ENCODE measurements around the gene SV2B. TPM values are rescaled to one million over a fixed set of nuclear protein-coding genes. Genes with fewer than 3 reads are reported as not detected.

Gene SV2B
- total RNA-seq, 1 experiment from 2014 or later = 3.9 TPM

DNA sequence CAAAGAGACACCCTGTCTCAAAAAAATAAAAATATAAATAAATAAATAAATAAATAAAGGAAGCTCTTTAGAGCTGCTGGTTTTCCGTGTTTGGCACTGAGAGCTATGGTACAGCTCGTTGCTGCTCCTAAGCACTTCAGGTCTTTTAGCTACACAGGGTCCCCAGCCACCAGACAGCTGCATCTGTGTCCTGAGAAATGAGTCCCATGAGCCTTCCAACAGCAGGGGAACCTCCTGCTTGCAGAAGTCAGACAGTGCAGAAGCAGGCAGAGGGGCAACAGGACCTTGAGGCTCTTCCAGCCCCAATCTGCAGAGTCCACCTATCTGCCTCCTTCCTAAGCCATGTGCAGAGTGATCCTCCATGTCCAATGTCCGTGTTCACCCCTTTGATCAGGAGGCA, 159.0 kb downstream of the SV2B start:
- Histone ChIP-seq H3K4me1 (ENCODE audit: insufficient read depth, low read length, poor library complexity, severe bottlenecking) (no peaks in the 10 kb centered on the region), H3K27me3 (replicated peaks; ENCODE audit: insufficient read depth, low read depth, low read length, poor library complexity) (no peaks in the 10 kb centered on the region), H3K27ac (ENCODE audit: low read depth, low read length, poor library complexity, severe bottlenecking) (no peak overlapping the region), H3K36me3 (ENCODE audit: insufficient read depth, low read length, poor library complexity, severe bottlenecking) (no peaks in the 10 kb centered on the region), H3K9me3 (ENCODE audit: low read depth, low read length, poor library complexity, severe bottlenecking) (no peaks in the 10 kb centered on the region), H3K4me3 (ENCODE audit: low read depth, low read length, poor library complexity, severe bottlenecking) (no peak overlapping the region)
- CTCF ChIA-PET = no interaction called here
- no TSS peak for BruUV-seq (replicated peaks)
- no peak for TF ChIP-seq EZH2 (IDR thresholded peaks at IDR 0.05; ENCODE audit: borderline replicate concordance, low read depth, low read length, poor library complexity, severe bottlenecking)
- TF ChIP-seq, protein P1, sequence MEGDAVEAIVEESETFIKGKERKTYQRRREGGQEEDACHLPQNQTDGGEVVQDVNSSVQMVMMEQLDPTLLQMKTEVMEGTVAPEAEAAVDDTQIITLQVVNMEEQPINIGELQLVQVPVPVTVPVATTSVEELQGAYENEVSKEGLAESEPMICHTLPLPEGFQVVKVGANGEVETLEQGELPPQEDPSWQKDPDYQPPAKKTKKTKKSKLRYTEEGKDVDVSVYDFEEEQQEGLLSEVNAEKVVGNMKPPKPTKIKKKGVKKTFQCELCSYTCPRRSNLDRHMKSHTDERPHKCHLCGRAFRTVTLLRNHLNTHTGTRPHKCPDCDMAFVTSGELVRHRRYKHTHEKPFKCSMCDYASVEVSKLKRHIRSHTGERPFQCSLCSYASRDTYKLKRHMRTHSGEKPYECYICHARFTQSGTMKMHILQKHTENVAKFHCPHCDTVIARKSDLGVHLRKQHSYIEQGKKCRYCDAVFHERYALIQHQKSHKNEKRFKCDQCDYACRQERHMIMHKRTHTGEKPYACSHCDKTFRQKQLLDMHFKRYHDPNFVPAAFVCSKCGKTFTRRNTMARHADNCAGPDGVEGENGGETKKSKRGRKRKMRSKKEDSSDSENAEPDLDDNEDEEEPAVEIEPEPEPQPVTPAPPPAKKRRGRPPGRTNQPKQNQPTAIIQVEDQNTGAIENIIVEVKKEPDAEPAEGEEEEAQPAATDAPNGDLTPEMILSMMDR (conservative IDR thresholded peaks at IDR 0.05; ENCODE audit: low read depth, low read length) = no peak
- intact Hi-C loops (cut with micrococcal nuclease; ENCODE audit: unreplicated experiment) = no loop called here
- POLR2A ChIA-PET (ENCODE audit: low non-redundant PET) = no interaction called here
- no peak for DNase-seq (ENCODE audit: low spot score)

DNA sequence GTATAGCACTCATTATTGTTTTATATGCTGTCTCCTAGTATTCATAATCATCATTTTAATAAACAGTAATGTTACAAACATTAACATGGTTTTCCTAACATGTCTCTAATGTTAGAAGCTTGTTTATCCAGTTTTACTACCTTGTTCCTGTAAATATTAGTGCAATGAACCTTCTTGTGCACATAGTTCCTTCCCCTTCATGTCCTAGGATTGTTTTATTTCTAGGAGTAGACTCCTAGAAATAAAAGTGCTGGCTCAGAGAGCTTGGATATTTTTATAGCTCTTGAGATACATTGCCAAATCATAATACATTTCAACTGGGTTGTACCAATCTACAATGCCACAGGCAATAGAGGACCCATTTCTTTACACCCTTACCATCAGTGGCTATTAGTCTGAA, 161.3 kb downstream of the SV2B start:
- intact Hi-C loops (cut with micrococcal nuclease; ENCODE audit: unreplicated experiment) = no loop called here
- TF ChIP-seq, protein P1 (conservative IDR thresholded peaks at IDR 0.05; ENCODE audit: low read depth, low read length) = no peak
- no peak for TF ChIP-seq EZH2 (IDR thresholded peaks at IDR 0.05; ENCODE audit: borderline replicate concordance, low read depth, low read length, poor library complexity, severe bottlenecking)
- Histone ChIP-seq H3K27ac (ENCODE audit: low read depth, low read length, poor library complexity, severe bottlenecking) (no peak overlapping the region), H3K4me1 (ENCODE audit: insufficient read depth, low read length, poor library complexity, severe bottlenecking) (no peaks in the 10 kb centered on the region), H3K36me3 (ENCODE audit: insufficient read depth, low read length, poor library complexity, severe bottlenecking) (no peaks in the 10 kb centered on the region), H3K9me3 (ENCODE audit: low read depth, low read length, poor library complexity, severe bottlenecking) (no peaks in the 10 kb centered on the region), H3K27me3 (replicated peaks; ENCODE audit: insufficient read depth, low read depth, low read length, poor library complexity) (no peaks in the 10 kb centered on the region), H3K4me3 (ENCODE audit: low read depth, low read length, poor library complexity, severe bottlenecking) (no peak overlapping the region)
- CTCF ChIA-PET = no interaction called here
- POLR2A ChIA-PET (ENCODE audit: low non-redundant PET) = no interaction called here
- BruUV-seq (replicated peaks) = no TSS peak
- DNase-seq (ENCODE audit: low spot score) = no peak

DNA sequence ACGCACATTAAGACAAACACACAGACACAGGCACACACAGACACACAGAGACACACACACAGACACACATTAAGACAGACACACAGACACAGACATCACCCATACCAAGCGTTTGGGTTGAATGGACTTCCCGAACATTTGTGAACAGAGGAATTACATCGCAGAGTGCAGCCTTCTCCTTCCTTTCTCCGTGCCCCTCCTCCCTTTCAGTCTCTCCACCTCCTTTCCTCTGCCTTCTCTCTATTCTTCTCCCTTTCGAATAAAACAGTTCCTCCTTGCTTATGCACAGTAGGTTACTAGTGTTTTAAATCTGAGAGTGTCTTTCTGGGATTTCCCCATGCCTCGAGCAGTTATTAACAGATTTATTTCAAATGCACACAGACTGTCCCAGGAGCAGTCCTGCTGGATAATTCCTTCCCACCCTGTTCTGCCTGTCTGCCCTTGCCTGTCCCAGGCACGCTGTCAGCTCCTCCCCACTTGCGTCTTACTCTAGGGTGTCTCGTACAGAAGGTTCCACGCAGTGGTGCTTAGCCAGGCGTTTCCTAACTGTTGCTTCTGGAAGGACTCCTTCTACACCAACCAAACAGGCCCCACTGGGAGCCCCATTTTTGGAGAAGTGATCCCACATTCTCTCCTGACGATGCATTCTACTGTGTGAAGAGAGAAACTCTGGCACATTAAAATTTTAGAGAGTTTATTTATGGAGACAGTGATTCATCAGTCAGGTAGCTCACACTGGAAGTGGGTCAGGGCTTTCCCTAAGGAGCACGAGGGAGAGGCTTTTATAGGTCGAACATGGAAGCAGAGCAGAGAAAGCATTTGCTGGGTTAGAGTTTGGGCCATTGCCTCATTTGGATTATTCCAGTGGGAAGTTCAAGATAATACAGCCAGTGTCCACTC, 163.8 kb downstream of the SV2B start:
- intact Hi-C loops (cut with micrococcal nuclease; ENCODE audit: unreplicated experiment) = no loop called here
- H3K27ac ChIP-seq (ENCODE audit: low read depth, low read length, poor library complexity, severe bottlenecking) = no peak overlapping the region
- no peaks in the 10 kb centered on the region for H3K27me3 ChIP-seq (replicated peaks; ENCODE audit: insufficient read depth, low read depth, low read length, poor library complexity)
- no peak for DNase-seq (ENCODE audit: low spot score)
- ChIA-PET POLR2A (ENCODE audit: low non-redundant PET) (no interaction called here), CTCF (no interaction called here)
- TF ChIP-seq, protein P1 (conservative IDR thresholded peaks at IDR 0.05; ENCODE audit: low read depth, low read length) = no peak
- no peak for TF ChIP-seq EZH2 (IDR thresholded peaks at IDR 0.05; ENCODE audit: borderline replicate concordance, low read depth, low read length, poor library complexity, severe bottlenecking)
- no peaks in the 10 kb centered on the region for H3K36me3 ChIP-seq (ENCODE audit: insufficient read depth, low read length, poor library complexity, severe bottlenecking)
- H3K4me3 ChIP-seq (ENCODE audit: low read depth, low read length, poor library complexity, severe bottlenecking) = no peak overlapping the region
- no peaks in the 10 kb centered on the region for H3K4me1 ChIP-seq (ENCODE audit: insufficient read depth, low read length, poor library complexity, severe bottlenecking)
- no TSS peak for BruUV-seq (replicated peaks)
- H3K9me3 ChIP-seq (ENCODE audit: low read depth, low read length, poor library complexity, severe bottlenecking) = no peaks in the 10 kb centered on the region

All from A673 (cell line).